ENCODE results near the gene PTCSC3. TPM values are rescaled to one million over a fixed set of nuclear protein-coding genes. Genes with fewer than 3 reads are reported as not detected.

The PTCSC3 gene
- total RNA-seq, 1 donor from 2014 or later: not detected

GRCh38 chr14:36221112-36221511 is 44.6 kb upstream of the PTCSC3 start:
- no peak overlapping the region for H3K4me3 Mint-ChIP-seq
- no peak for DNase-seq (ENCODE audit: low spot score in 2 of 2, unreplicated experiment in 2 of 2)
- no peak overlapping the region for H3K27ac Mint-ChIP-seq
- no peaks in the 10 kb centered on the region for H3K4me1 Mint-ChIP-seq
- no peaks in the 10 kb centered on the region for H3K36me3 Mint-ChIP-seq
- no peaks in the 10 kb centered on the region for H3K9me3 Mint-ChIP-seq
- H3K27me3 Mint-ChIP-seq (ENCODE audit: low read depth): peaks cover 50% of the 10 kb centered on the region
- no peak for TF ChIP-seq CTCF (IDR thresholded peaks at IDR 0.05; ENCODE audit: unreplicated experiment)

GRCh38 chr14:36217732-36218131 is 41.2 kb upstream of the PTCSC3 start:
- no peak for TF ChIP-seq CTCF (IDR thresholded peaks at IDR 0.05; ENCODE audit: unreplicated experiment)
- H3K27me3 Mint-ChIP-seq (ENCODE audit: low read depth): peaks cover 62% of the 10 kb centered on the region
- no peaks in the 10 kb centered on the region for H3K4me1 Mint-ChIP-seq
- no peak overlapping the region for H3K4me3 Mint-ChIP-seq
- no peaks in the 10 kb centered on the region for H3K36me3 Mint-ChIP-seq
- H3K9me3 Mint-ChIP-seq: no peaks in the 10 kb centered on the region
- H3K27ac Mint-ChIP-seq: no peak overlapping the region
- DNase-seq (ENCODE audit: low spot score in 2 of 2, unreplicated experiment in 2 of 2): no peak

- Mint-ChIP-seq H3K4me1 (no peaks in the 10 kb centered on the region), H3K9me3 (no peaks in the 10 kb centered on the region)
Measured at GRCh38 chr14:36217027-36217426, 40.5 kb upstream of the PTCSC3 start.

GRCh38 chr14:36215217-36215598 is 38.7 kb upstream of the PTCSC3 start:
- no peak overlapping the region for H3K27ac Mint-ChIP-seq
- DNase-seq (ENCODE audit: low spot score in 2 of 2, unreplicated experiment in 2 of 2): no peak
- H3K9me3 Mint-ChIP-seq: no peaks in the 10 kb centered on the region
- no peaks in the 10 kb centered on the region for H3K36me3 Mint-ChIP-seq
- no peaks in the 10 kb centered on the region for H3K4me1 Mint-ChIP-seq
- H3K4me3 Mint-ChIP-seq: no peak overlapping the region
- H3K27me3 Mint-ChIP-seq (ENCODE audit: low read depth): peaks cover 66% of the 10 kb centered on the region
- TF ChIP-seq CTCF (IDR thresholded peaks at IDR 0.05; ENCODE audit: unreplicated experiment): no peak

More at GRCh38 chr14:36217027-36217426, 40.5 kb upstream of the PTCSC3 start:
- no peak overlapping the region for H3K27ac Mint-ChIP-seq
- H3K36me3 Mint-ChIP-seq: no peaks in the 10 kb centered on the region
- H3K27me3 Mint-ChIP-seq (ENCODE audit: low read depth): peaks cover 66% of the 10 kb centered on the region
- DNase-seq (ENCODE audit: low spot score in 2 of 2, unreplicated experiment in 2 of 2): no peak
- TF ChIP-seq CTCF (IDR thresholded peaks at IDR 0.05; ENCODE audit: unreplicated experiment): no peak
- no peak overlapping the region for H3K4me3 Mint-ChIP-seq

GRCh38 chr14:36214476-36215216 is 38.1 kb upstream of the PTCSC3 start:
- no peaks in the 10 kb centered on the region for H3K4me1 Mint-ChIP-seq
- no peak for DNase-seq (ENCODE audit: low spot score in 2 of 2, unreplicated experiment in 2 of 2)
- no peak for TF ChIP-seq CTCF (IDR thresholded peaks at IDR 0.05; ENCODE audit: unreplicated experiment)
- H3K4me3 Mint-ChIP-seq: no peak overlapping the region
- no peaks in the 10 kb centered on the region for H3K36me3 Mint-ChIP-seq
- H3K27me3 Mint-ChIP-seq (ENCODE audit: low read depth): peaks cover 69% of the 10 kb centered on the region
- H3K27ac Mint-ChIP-seq: no peak overlapping the region
- no peaks in the 10 kb centered on the region for H3K9me3 Mint-ChIP-seq

Measured in mesothelial cell of epicardium (in vitro differentiated cells).